HG02852 (cell line): ENCODE measurements around the gene MTRR.

Experiments
- ATAC-seq: cut with Tn5 transposase; IDR thresholded peaks from one replicate; pipeline ENCODE4 v1.9.1; 2021; ENCODE audit warnings: mild to moderate bottlenecking, moderate library complexity; ENCODE audit not compliant: unreplicated experiment

Gene MTRR

GRCh38 chr5:7868773-7869473 is at the start of gene MTRR, which contains the start of gene FASTKD3:
TSS of gene MTRR (plus strand) at chr5:7869148. CDS start at chr5:7870795, 1,647 bp downstream.
TSS of gene FASTKD3 (minus strand) at chr5:7869031. CDS start at chr5:7868083, 948 bp downstream.
- peak; percentile 95 for ATAC-seq

GRCh38 chr5:7822449-7822848 is 46.5 kb upstream of the MTRR start:
- ATAC-seq: no peak

GRCh38 chr5:7823594-7823993 is 45.4 kb upstream of the MTRR start:
- ATAC-seq: no peak

GRCh38 chr5:7824995-7825394 is 44.0 kb upstream of the MTRR start:
- ATAC-seq: no peak

- ATAC-seq: no peak
These were observed 43.3 kb upstream of the MTRR start for GRCh38 chr5:7825630-7826029.

GRCh38 chr5:7827610-7828009 is 41.3 kb upstream of the MTRR start:
- ATAC-seq: no peak

- no peak for ATAC-seq
These were observed 40.7 kb upstream of the MTRR start for GRCh38 chr5:7828269-7828668.

GRCh38 chr5:7834982-7835381 is 34.0 kb upstream of the MTRR start:
- no peak for ATAC-seq

GRCh38 chr5:7837403-7837802 is 31.5 kb upstream of the MTRR start:
- ATAC-seq: no peak

GRCh38 chr5:7842531-7842930 is 26.4 kb upstream of the MTRR start:
- no peak for ATAC-seq

GRCh38 chr5:7844901-7845300 is 24.0 kb upstream of the MTRR start:
- ATAC-seq: no peak

GRCh38 chr5:7845557-7845956 is 23.4 kb upstream of the MTRR start:
- no peak for ATAC-seq

GRCh38 chr5:7846327-7846726 is 22.6 kb upstream of the MTRR start:
- no peak for ATAC-seq

- no peak for ATAC-seq
These were observed 20.7 kb upstream of the MTRR start for GRCh38 chr5:7848296-7848695.

- no peak for ATAC-seq
These were observed 19.1 kb upstream of the MTRR start for GRCh38 chr5:7849681-7850394.

- no peak for ATAC-seq
These were observed 18.3 kb upstream of the MTRR start, which contains the start of gene CFAP90 for GRCh38 chr5:7850395-7851239. TSS of gene CFAP90 (minus strand) at chr5:7851133. CDS start at chr5:7851021, 112 bp downstream.

GRCh38 chr5:7851240-7851592 is 17.7 kb upstream of the MTRR start:
- no peak for ATAC-seq

- ATAC-seq: no peak
These were observed 17.2 kb upstream of the MTRR start for GRCh38 chr5:7851617-7852289.

GRCh38 chr5:7852542-7852941 is 16.4 kb upstream of the MTRR start:
- ATAC-seq: no peak

- no peak for ATAC-seq
These were observed 16.0 kb upstream of the MTRR start for GRCh38 chr5:7852988-7853387.

GRCh38 chr5:7855611-7856010 is 13.3 kb upstream of the MTRR start:
- ATAC-seq: no peak
